Testis (tissue), 2 donors: ENCODE results near the gene FOXP4.

Experiments used
- POLR2A ChIP-seq: fragments of 450-650 bp; IDR thresholded peaks from one replicate; pipeline ENCODE4 v1.6.1; 2017; ENCODE audit warnings: antibody characterized with exemption, mild to moderate bottlenecking, moderate library complexity
- TF ChIP-seq, protein P1 (sequence below), 3 experiments: fragments of 450-650 bp in 2 of 3; fragments of 200-600 bp in 1 of 3; sonication (generic) in 1 of 3; IDR thresholded peaks; one replicate each; pipeline ENCODE4 v1.5.1; 2016 to 2019; ENCODE audit warnings: antibody characterized with exemption in 3 of 3, mild to moderate bottlenecking in 2 of 3, moderate library complexity in 1 of 3

DNA sequence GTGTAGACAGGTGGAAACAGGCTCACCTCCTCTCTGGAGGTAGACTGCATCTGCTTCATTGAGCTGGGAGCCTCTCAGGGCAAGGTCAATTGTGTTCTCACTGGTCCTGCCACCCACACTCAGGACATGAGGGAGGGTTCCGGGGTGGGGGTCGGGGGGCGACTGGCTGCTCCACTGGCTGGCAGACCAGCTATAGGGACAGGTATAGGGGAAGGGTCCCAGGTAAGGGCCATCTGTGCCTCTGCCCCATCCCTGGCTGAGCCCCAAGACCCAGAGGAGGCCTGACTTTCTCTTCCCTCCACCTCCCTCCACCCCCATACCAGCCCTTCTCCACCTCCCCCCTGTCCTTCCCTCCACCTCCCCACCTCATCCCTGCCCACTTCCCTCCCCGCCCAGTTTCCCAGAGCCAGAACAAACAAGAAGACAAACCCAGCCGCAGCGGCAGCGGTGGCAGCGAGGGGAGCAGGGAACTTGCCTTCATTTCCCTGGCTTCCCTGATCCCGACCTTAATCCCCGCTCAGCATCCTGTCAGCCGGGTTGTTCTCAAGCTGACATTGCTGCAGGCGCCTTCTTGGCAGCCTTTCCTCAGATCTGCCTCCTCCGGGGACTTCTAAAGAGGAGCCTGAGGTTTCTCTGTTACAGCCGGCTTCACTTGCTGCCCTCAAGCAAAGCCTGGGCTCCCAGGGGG, 18.3 kb upstream of the FOXP4 start:
- TF ChIP-seq, protein P1, sequence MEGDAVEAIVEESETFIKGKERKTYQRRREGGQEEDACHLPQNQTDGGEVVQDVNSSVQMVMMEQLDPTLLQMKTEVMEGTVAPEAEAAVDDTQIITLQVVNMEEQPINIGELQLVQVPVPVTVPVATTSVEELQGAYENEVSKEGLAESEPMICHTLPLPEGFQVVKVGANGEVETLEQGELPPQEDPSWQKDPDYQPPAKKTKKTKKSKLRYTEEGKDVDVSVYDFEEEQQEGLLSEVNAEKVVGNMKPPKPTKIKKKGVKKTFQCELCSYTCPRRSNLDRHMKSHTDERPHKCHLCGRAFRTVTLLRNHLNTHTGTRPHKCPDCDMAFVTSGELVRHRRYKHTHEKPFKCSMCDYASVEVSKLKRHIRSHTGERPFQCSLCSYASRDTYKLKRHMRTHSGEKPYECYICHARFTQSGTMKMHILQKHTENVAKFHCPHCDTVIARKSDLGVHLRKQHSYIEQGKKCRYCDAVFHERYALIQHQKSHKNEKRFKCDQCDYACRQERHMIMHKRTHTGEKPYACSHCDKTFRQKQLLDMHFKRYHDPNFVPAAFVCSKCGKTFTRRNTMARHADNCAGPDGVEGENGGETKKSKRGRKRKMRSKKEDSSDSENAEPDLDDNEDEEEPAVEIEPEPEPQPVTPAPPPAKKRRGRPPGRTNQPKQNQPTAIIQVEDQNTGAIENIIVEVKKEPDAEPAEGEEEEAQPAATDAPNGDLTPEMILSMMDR (IDR thresholded peaks at IDR 0.05): no peak
- no peak for TF ChIP-seq POLR2A
